Endodermal cell (in vitro differentiated cells): ENCODE data around the gene SMIM14. TPM values are rescaled to one million over a fixed set of nuclear protein-coding genes. Genes with fewer than 3 reads are reported as not detected.

Experiments used
- DNase-seq: peaks from one replicate; pipeline ENCODE4 v3.0.0-alpha.2; 2017
- H3K27ac ChIP-seq: 2 replicates; pipeline ENCODE4 v1.5.1; 2013; ENCODE audit warnings: mild to moderate bottlenecking, low read depth, low read length, moderate library complexity
- H3K27me3 ChIP-seq: 2 replicates; pipeline ENCODE4 v1.6.1; 2013; ENCODE audit warnings: mild to moderate bottlenecking, low read length, moderate library complexity; ENCODE audit not compliant: insufficient read depth, control insufficient read depth, poor library complexity, severe bottlenecking
- H3K36me3 ChIP-seq: 2 replicates; pipeline ENCODE4 v1.7.0; 2013; ENCODE audit warnings: mild to moderate bottlenecking, low read length, moderate library complexity; ENCODE audit not compliant: control insufficient read depth, insufficient read depth
- H3K4me1 ChIP-seq: one replicate; pipeline ENCODE4 v1.7.0; 2013; ENCODE audit warnings: low read length; ENCODE audit not compliant: control insufficient read depth, insufficient read depth
- H3K4me3 ChIP-seq: 2 replicates; pipeline ENCODE4 v1.5.1; 2013; ENCODE audit warnings: mild to moderate bottlenecking, low read length, moderate library complexity
- H3K9ac ChIP-seq: 2 replicates; pipeline ENCODE4 v1.6.1; 2013; ENCODE audit warnings: mild to moderate bottlenecking, low read length, moderate library complexity; ENCODE audit not compliant: poor library complexity, severe bottlenecking; ENCODE audit errors: extremely low read depth
- H3K9me3 ChIP-seq: 2 replicates; pipeline ENCODE4 v1.6.1; 2013; ENCODE audit warnings: mild to moderate bottlenecking, low read length, moderate library complexity; ENCODE audit not compliant: control insufficient read depth
- H3K27ac Mint-ChIP-seq: 2 replicates; pipeline ENCODE4 v1.8.0; 2020; ENCODE audit warnings: mixed read lengths
- H3K27me3 Mint-ChIP-seq: 2 replicates; pipeline ENCODE4 v1.8.0; 2021; ENCODE audit warnings: mild to moderate bottlenecking, mixed read lengths; ENCODE audit not compliant: insufficient read depth
- H3K36me3 Mint-ChIP-seq: 2 replicates; pipeline ENCODE4 v1.8.0; 2020; ENCODE audit warnings: low read depth, mixed read lengths
- H3K4me1 Mint-ChIP-seq: 2 replicates; pipeline ENCODE4 v1.8.0; 2020; ENCODE audit warnings: mixed read lengths
- H3K4me3 Mint-ChIP-seq: 2 replicates; pipeline ENCODE4 v1.8.0; 2020; ENCODE audit warnings: mild to moderate bottlenecking, moderate library complexity, mixed read lengths
- H3K9me3 Mint-ChIP-seq: 2 replicates; pipeline ENCODE4 v1.8.0; 2020; ENCODE audit warnings: mild to moderate bottlenecking, mixed read lengths
- WGBS, 2 experiments: methylation state at CpG; one replicate each; pipeline versions ENCODE4 v1.1.5 to v1.1.7; 2013; ENCODE audit warnings: missing lambda C conversion rate in 2 of 2, mixed read lengths in 1 of 2; ENCODE audit not compliant: insufficient coverage in 1 of 2, insufficient read length in 1 of 2; 5-methylcytosine and 5-hydroxymethylcytosine counted together
- long read RNA-seq, 4 experiments: library from polyadenylated mRNA in 2 of 4; library from RNA in 1 of 4; library from capped mRNA in 1 of 4; stranded (forward) in 3 of 4; unstranded in 1 of 4; transcript quantifications; one replicate each; pipeline ENCODE4 v2.0.0, GENCODE V29; 2020 to 2021; ENCODE audit warnings: inconsistent platforms in 1 of 4
- polyA plus RNA-seq, 2 experiments: library from polyadenylated mRNA; stranded (reverse); fragments of 50-300 nt; gene quantifications; one replicate each; pipeline ENCODE4 v1.2.3, GENCODE V29; 2013
- total RNA-seq, 2 donors: library from RNA; stranded (reverse); fragmentation: NEBNext Ultra II Directional in 1 of 2; extraction: Animal tissue kit (Norgen Biotek cat#: 25700) in 1 of 2; gene quantifications; 2 replicates in 1 of 2; 3 replicates in 1 of 2; pipeline ENCODE4 v1.2.1, GENCODE V29; 2021
- TF ChIP-seq, protein P1 (sequence below): fragments of 200-600 bp; sonication (generic); conservative IDR thresholded peaks from 2 replicates; pipeline ENCODE4 v1.5.0; 2021; ENCODE audit warnings: antibody characterized with exemption, mild to moderate bottlenecking

The SMIM14 gene
- 10 to 100 TPM; 24.3 to 24.6 TPM for total RNA-seq
- polyA plus RNA-seq (2013, experiment 1 of 2), result 28.6 TPM
- polyA plus RNA-seq (2013, experiment 2 of 2), result 30.4 TPM
- long read RNA-seq, experiment 1, full-length matches to known transcripts, result 6 of 13 reads
- long read RNA-seq, experiment 1, partial matches to known transcripts, result 0 of 13 reads
- long read RNA-seq, experiment 1, other reads (novel, unspliced or antisense), result 7 of 13 reads
- long read RNA-seq, experiment 2, full-length matches to known transcripts, result 48 of 53 reads
- long read RNA-seq, experiment 2, partial matches to known transcripts, result 0 of 53 reads
- long read RNA-seq, experiment 2, other reads (novel, unspliced or antisense), result 5 of 53 reads
- long read RNA-seq, experiment 3, full-length matches to known transcripts, result 89 of 93 reads
- long read RNA-seq, experiment 3, partial matches to known transcripts, result 0 of 93 reads
- long read RNA-seq, experiment 3, other reads (novel, unspliced or antisense), result 4 of 93 reads
- long read RNA-seq, experiment 4, full-length matches to known transcripts, result 101 of 106 reads
- long read RNA-seq, experiment 4, partial matches to known transcripts, result 0 of 106 reads
- long read RNA-seq, experiment 4, other reads (novel, unspliced or antisense), result 5 of 106 reads

DNA sequence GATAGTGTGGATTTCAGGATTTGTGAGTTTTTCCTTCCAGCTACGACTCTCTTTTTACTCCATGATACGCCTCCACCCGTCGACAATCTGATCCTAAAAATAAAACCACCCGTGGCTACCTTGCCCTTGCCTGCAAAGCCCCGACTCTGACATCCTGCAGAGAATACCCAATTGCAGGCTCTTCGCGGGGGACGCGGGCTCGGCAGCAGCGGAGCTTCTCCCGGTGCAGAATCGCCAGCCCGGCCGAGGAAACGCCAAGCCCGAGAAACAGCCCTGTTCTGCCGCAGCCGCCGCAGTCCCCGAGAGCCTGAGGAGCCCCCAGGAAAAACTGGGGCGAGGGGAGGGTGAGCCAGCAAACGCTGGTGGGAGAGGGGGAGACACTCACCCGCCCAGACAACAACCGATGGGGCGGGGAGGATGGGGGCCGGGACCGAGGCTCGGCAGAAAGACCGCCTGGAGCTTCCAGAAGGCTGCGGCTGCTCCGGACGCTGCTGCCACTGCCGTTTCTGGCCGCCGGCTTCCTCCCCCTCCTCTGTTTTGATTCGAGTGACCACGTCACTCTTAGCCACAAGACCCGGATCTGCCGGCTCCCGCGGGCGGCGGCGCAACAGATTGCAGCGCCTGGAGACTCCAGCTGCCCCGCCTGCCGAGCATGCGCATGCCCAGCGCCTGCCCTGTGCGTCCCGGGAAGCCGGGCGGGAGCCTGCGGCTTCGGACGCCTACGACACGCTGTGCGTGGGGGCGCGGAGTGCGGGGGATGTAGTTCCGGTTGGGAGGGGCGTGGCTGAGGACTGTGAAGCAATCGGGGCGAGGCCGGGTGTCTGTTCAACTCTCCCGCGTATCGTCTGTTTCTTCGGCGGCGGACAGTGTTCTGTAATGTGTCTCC, at the start of gene SMIM14:
Gene SMIM14 (minus strand): TSS at position 512 of the 886 bp plus-strand sequence. CDS start 33,720 bp downstream, outside the sequence.
- WGBS, 2 experiments, result 0% methylated on average over 19 to 75 of the region's 75 CpGs
- no peaks in the 10 kb centered on the region for H3K27me3 Mint-ChIP-seq
- H3K27ac ChIP-seq, result peak within 1 kb of the TSS; percentile 97

DNA sequence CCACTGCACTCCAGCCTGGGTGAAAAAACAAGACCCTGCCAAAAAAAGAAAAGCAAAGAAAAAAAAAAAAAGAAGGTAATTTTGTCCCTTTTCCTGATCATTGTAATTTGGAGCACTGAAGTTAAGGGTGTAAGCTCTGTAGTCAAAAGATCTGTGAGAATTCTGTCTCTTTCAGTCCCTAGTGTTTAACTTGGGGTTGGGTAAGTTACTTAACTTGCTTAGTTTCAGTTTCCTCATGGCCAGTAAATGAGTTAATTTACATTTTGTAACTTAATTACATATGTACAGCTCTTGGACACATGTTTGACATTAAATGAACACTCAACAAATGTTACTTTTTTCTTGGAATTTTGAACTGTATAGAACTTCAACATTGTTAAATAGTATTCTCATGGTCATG, 48.3 kb upstream of the SMIM14 start:
- H3K27me3 Mint-ChIP-seq, result no peaks in the 10 kb centered on the region
- Histone ChIP-seq H3K4me1 (no peaks in the 10 kb centered on the region), H3K9me3 (no peaks in the 10 kb centered on the region), H3K36me3 (no peaks in the 10 kb centered on the region), H3K27me3 (no peaks in the 10 kb centered on the region), H3K27ac (no peak overlapping the region), H3K4me3 (no peak overlapping the region), H3K9ac (no peak overlapping the region)
- no peaks in the 10 kb centered on the region for H3K9me3 Mint-ChIP-seq
- H3K36me3 Mint-ChIP-seq, result no peaks in the 10 kb centered on the region
- no peak for DNase-seq
- H3K4me3 Mint-ChIP-seq, result no peak overlapping the region
- H3K27ac Mint-ChIP-seq, result no peak overlapping the region
- TF ChIP-seq, protein P1, sequence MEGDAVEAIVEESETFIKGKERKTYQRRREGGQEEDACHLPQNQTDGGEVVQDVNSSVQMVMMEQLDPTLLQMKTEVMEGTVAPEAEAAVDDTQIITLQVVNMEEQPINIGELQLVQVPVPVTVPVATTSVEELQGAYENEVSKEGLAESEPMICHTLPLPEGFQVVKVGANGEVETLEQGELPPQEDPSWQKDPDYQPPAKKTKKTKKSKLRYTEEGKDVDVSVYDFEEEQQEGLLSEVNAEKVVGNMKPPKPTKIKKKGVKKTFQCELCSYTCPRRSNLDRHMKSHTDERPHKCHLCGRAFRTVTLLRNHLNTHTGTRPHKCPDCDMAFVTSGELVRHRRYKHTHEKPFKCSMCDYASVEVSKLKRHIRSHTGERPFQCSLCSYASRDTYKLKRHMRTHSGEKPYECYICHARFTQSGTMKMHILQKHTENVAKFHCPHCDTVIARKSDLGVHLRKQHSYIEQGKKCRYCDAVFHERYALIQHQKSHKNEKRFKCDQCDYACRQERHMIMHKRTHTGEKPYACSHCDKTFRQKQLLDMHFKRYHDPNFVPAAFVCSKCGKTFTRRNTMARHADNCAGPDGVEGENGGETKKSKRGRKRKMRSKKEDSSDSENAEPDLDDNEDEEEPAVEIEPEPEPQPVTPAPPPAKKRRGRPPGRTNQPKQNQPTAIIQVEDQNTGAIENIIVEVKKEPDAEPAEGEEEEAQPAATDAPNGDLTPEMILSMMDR, result no peak
- H3K4me1 Mint-ChIP-seq, result no peaks in the 10 kb centered on the region

More for the DNA sequence above, at the start of gene SMIM14:
- no peaks in the 10 kb centered on the region for H3K4me1 ChIP-seq
- Mint-ChIP-seq H3K4me1 (peaks cover 36% of the 10 kb centered on the region), H3K27ac (peak within 1 kb of the TSS; percentile 99), H3K9me3 (no peaks in the 10 kb centered on the region), H3K4me3 (peak within 1 kb of the TSS; percentile 88), H3K36me3 (no peaks in the 10 kb centered on the region)
- H3K9me3 ChIP-seq, result no peaks in the 10 kb centered on the region
- DNase-seq, result peak; percentile 98
- H3K9ac ChIP-seq, result peak within 1 kb of the TSS; percentile 94
- H3K4me3 ChIP-seq, result peak within 1 kb of the TSS; percentile 96
- no peaks in the 10 kb centered on the region for H3K36me3 ChIP-seq
- TF ChIP-seq, protein P1, result no peak
- no peaks in the 10 kb centered on the region for H3K27me3 ChIP-seq

DNA sequence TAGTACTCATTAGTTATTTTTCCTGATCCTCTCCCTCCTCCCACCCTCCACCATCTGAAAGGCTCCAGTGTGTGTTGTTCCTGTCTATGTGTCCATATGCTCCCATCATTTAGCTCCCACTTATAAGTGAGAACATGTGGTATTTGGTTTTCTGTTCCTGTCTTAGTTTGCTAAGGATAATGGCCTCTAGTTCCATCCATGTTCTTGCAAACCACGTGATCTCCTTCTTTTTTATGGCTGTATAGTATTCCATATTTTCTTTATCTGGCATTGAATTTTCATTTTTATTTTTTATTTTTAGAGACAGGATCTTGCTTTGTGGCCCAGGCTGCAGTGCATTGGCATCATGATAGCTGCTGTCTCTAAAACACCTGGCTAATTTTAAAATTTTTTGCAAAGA, 47.3 kb upstream of the SMIM14 start:
- TF ChIP-seq, protein P1, result no peak
- Histone ChIP-seq H3K9me3 (no peaks in the 10 kb centered on the region), H3K36me3 (no peaks in the 10 kb centered on the region), H3K9ac (no peak overlapping the region), H3K4me3 (no peak overlapping the region), H3K27me3 (no peaks in the 10 kb centered on the region), H3K4me1 (no peaks in the 10 kb centered on the region), H3K27ac (no peak overlapping the region)
- Mint-ChIP-seq H3K36me3 (no peaks in the 10 kb centered on the region), H3K27me3 (no peaks in the 10 kb centered on the region), H3K9me3 (no peaks in the 10 kb centered on the region), H3K4me3 (no peak overlapping the region), H3K4me1 (peaks cover 2% of the 10 kb centered on the region), H3K27ac (no peak overlapping the region)
- 0% methylated on average over 1 of the region's 1 CpG; no CpG with 5 or more reads in 1 of the 2 experiments for WGBS, 2 experiments
- DNase-seq, result no peak
